ENCODE results near the gene WDR26.
"Not testable (repeated sequence)": the region's sequence is repeated elsewhere in the genome, so short reads cannot be mapped to it uniquely, and the experiment has no call there.

The WDR26 gene

GRCh38 chr1:224433701-224434672, 610 bp downstream of the WDR26 start:
- DNase-seq (ENCODE audit: low spot score) = no peak

- DNase-seq (ENCODE audit: low spot score) = no peak
Measured at GRCh38 chr1:224433041-224433691, 1.4 kb downstream of the WDR26 start.

DNA sequence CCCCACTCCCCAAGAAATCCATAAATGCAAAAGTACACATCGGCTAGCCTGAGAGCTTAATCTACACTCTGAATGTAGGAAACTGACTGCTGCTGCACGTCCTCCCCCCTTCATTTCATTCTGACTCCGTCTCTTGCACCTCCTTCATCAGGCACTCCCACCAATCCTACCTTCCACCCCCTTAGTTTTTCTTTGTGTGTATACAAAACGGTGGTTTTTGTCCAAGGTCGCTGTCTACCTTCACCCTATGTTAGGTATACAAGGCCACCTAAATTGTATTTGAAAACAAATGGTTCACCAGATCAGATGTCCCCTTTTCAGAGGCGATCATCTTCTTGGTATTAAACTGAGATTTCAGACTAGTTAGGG, 1.9 kb downstream of the WDR26 start:
- DNase-seq (ENCODE audit: low spot score) = no peak

DNA sequence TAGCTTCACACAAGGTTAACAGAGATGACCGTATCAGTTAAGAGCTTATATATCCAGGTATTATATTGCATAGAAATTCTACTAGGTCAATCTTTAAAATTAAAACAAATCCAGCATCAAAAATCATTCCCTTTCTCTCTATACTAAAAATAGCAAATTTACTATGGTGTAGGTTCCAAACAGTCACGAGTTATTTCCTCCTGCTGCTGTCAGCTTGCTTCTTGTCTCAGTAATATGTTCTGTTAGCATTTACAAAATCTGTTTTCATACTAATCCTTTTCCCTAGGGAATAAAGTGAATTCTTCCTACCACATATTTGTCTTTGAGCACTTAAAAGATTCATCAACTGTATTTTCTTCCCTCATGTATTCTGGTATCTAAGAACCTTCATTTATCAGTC, 2.5 kb downstream of the WDR26 start:
- no peak for DNase-seq (ENCODE audit: low spot score)

DNA sequence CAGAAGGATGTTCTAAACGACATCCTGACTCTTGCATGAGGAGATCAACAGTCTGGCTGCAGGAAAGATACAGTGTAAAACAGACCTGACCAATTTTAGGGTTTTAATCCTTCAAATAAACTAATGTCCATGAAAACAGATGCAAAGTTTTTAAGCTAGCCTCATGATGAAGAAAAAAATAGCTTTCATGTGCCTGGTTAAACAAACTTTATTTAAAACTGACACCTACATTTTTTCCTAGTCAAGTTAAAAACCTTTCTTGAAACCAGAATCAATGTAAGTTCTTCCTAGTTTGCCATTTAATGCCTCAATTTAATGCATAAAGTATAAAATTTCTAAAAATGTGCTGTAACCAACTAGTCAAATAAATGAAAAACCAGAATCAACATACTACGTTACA, 2.9 kb downstream of the WDR26 start:
- no peak for DNase-seq (ENCODE audit: low spot score)

GRCh38 chr1:224430511-224431113, 4.0 kb downstream of the WDR26 start:
- DNase-seq (ENCODE audit: low spot score) = no peak

DNA sequence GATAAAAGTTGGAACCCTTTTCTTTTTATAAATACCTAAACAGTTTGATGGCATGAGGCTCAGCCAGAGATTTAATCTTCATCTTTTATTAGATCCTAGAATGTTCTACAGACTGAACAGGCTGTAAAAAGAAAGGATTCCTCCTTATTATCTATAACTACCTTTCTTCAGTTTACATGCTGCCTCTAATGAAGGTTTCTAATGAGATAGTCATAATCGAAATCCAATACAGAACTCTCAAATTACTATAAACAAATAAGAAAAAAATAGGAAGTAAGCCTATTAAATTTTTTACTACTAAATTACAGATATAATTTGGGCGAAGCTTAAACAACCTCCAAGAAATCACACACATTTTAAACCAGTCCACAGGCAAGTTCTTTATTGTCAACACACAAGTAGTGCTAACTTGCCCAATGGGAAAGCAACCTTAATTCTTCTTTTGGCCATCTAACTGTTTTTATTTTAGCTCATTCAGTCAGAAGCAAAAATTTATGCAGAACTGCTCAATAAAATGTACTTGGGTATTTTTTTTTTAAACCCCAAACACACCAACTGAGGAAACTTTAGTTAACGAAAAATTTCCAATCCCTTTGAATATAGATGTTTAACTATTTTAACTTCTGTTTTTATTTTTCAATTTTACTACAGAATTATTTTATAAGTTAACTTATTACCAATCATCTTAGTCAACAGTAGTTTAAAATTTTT, 4.8 kb downstream of the WDR26 start:
- no peak for DNase-seq (ENCODE audit: low spot score)

- DNase-seq (ENCODE audit: low spot score) = not testable (repeated sequence)
Measured at GRCh38 chr1:224428713-224429112, 5.9 kb downstream of the WDR26 start.

DNA sequence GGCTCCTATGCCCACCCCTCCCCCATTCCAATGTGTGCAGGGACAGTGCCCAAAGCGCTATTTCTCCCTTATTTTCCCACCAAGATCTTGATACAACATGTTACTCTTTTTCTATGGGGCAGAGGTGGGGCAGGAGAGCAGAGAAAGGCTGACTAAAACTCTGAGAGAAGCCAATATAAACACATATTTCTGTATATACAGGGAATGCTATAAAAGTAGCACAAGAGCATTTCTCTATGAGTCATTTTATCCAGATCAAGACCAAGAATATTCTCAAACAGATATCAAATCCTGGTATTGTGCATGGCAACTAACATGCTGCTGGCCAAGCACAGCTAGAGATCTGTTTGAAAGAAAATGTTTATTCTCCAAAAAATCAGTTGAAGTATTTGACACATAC, 7.3 kb downstream of the WDR26 start:
- DNase-seq (ENCODE audit: low spot score) = no peak

- DNase-seq (ENCODE audit: low spot score) = not testable (repeated sequence)
Measured at GRCh38 chr1:224426869-224427268, 7.7 kb downstream of the WDR26 start.

- DNase-seq (ENCODE audit: low spot score) = no peak
Measured at GRCh38 chr1:224425279-224425884, 9.2 kb downstream of the WDR26 start.

- DNase-seq (ENCODE audit: low spot score) = no peak
Measured at GRCh38 chr1:224420106-224420505, 14.5 kb downstream of the WDR26 start.

GRCh38 chr1:224411766-224412165, 22.8 kb downstream of the WDR26 start:
- no peak for DNase-seq (ENCODE audit: low spot score)

- DNase-seq (ENCODE audit: low spot score) = no peak
Measured at GRCh38 chr1:224408294-224408590, 26.4 kb downstream of the WDR26 start.

- DNase-seq (ENCODE audit: low spot score) = no peak
Measured at GRCh38 chr1:224407571-224408293, 26.9 kb downstream of the WDR26 start.

- DNase-seq (ENCODE audit: low spot score) = no peak
Measured at GRCh38 chr1:224406216-224406615, 28.4 kb downstream of the WDR26 start.

DNA sequence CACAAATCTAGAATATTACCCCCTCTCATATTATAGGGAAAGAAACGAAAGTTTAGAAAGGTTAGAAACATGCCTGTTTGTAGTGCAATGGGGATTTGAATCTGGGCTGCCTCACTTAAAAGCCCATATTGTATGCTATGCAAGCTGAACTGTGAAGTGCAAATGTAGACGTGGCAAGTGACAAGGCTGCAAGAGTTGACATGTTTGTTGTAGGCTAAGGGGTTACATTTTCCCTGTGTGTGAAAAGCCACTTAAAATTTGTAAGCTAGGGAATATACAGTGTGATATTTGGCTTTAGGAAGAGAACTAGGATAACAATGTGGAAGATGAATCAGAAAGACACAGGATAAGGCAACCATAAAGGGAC, 29.0 kb downstream of the WDR26 start:
- no peak for DNase-seq (ENCODE audit: low spot score)

DNA sequence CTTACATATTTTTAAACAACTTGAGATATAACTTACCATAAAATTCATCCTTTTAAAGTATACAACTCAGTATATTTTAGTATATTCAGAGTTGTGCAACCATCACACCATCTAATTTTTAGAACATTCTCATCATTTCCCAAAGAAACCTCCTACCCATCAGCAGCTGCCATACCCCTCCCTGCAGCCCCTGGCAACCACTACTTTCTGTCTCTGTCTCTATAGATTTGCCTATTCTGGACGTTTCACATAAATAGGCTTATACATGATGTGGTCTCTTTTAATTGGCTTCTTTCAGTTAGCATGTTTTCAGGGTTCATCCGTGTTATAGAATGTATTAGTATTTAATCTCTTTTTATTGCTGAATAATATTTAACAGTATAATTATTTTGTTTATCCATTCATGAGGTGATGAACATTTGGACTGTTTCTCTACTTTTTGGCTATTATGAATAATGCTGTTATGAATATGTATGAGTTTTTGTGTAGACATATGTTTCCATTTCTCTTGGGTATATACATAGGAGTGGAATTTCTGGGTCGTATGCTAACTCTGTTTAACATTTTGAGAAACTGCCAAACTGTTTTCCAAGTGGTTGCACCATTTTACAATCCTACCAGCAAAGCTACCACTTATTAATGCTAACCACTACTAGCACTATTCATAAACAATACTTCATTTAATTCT, 29.5 kb downstream of the WDR26 start:
- DNase-seq (ENCODE audit: low spot score) = no peak

DNA sequence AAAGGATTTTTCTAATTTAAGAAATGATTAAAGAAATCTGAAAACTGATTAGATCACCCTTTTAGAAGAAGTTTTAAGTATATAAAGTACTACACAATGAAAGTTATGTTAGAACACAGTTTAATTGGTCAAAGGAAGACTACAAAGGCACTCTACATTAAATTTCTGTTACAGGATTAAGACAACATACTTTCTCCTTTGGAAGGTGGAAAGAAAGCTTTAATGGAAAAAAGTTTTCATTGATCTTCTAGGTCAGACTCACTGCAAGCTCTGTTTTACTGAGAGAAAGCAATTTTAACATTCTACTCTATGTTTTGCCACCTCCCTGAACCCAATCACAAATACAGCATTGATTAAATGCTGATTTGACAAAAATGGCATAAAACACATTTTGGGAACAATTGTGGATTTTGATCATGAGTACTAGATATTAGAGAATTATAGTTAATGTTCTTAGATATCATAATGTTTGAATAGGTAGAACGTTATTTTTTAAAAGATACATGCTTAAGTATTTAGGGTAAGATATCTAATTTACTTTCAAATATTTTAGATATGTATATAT, 32.0 kb downstream of the WDR26 start:
- no peak for DNase-seq (ENCODE audit: low spot score)

DNA sequence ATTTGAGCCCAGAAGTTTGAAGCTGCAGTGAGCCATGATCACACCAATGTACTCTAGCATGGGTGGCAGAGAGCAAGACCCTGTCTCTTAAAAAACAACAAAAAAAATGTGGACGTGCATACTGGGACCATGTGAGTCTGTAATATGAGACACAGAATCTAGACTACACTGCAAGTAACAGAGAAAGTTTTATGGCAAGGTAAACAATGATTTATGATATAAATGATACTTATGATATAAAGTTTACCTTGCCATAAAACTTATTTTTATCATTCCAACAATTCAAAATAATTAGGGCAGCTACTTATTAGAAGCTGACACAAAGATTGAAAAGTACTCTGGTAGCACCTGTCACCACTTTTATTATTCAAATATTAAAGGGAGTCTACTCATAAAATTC, 34.7 kb downstream of the WDR26 start:
- DNase-seq (ENCODE audit: low spot score) = no peak

- DNase-seq (ENCODE audit: low spot score) = no peak
Measured at GRCh38 chr1:224393294-224393693, 41.3 kb downstream of the WDR26 start.
